GM21529 (cell line): ENCODE results near the gene SLC37A1.

Experiments used
- ATAC-seq: cut with Tn5 transposase; IDR thresholded peaks from one replicate; pipeline ENCODE4 v1.9.1; 2021; ENCODE audit not compliant: unreplicated experiment

Gene SLC37A1

GRCh38 chr21:42591170-42591869, 77.7 kb downstream of the SLC37A1 start:
- ATAC-seq = no peak

GRCh38 chr21:42592156-42592820, 78.6 kb downstream of the SLC37A1 start:
- no peak for ATAC-seq

- no peak for ATAC-seq
These were observed 79.6 kb downstream of the SLC37A1 start for GRCh38 chr21:42593007-42593814.

GRCh38 chr21:42594616-42595282, 81.1 kb downstream of the SLC37A1 start:
- no peak for ATAC-seq

- ATAC-seq = no peak
These were observed 81.9 kb downstream of the SLC37A1 start for GRCh38 chr21:42595283-42596187.

- no peak for ATAC-seq
These were observed 83.0 kb downstream of the SLC37A1 start for GRCh38 chr21:42596657-42597056.

- ATAC-seq = no peak
These were observed 84.0 kb downstream of the SLC37A1 start for GRCh38 chr21:42597487-42598158.

GRCh38 chr21:42598159-42598735, 84.6 kb downstream of the SLC37A1 start:
- ATAC-seq = no peak

GRCh38 chr21:42599486-42599885, 85.8 kb downstream of the SLC37A1 start:
- no peak for ATAC-seq

GRCh38 chr21:42599962-42600361, 86.3 kb downstream of the SLC37A1 start:
- ATAC-seq = no peak

- ATAC-seq = no peak
These were observed 88.0 kb downstream of the SLC37A1 start for GRCh38 chr21:42601656-42602055.

- no peak for ATAC-seq
These were observed 93.5 kb downstream of the SLC37A1 start for GRCh38 chr21:42607102-42607501.

GRCh38 chr21:42607525-42608102, 94.0 kb downstream of the SLC37A1 start:
- no peak for ATAC-seq

- no peak for ATAC-seq
These were observed 94.8 kb downstream of the SLC37A1 start for GRCh38 chr21:42608446-42608845.

- no peak for ATAC-seq
These were observed 96.2 kb downstream of the SLC37A1 start for GRCh38 chr21:42609811-42610210.

- no peak for ATAC-seq
These were observed 98.2 kb downstream of the SLC37A1 start for GRCh38 chr21:42611852-42612251.

GRCh38 chr21:42612390-42612789, 98.7 kb downstream of the SLC37A1 start:
- ATAC-seq = no peak

- ATAC-seq = no peak
These were observed 100.1 kb downstream of the SLC37A1 start for GRCh38 chr21:42613756-42614155.

- no peak for ATAC-seq
These were observed 100.7 kb downstream of the SLC37A1 start for GRCh38 chr21:42614396-42614795.
